ENCODE data around the gene IFIH1.

IFIH1 gene

GRCh38 chr2:162258169-162258568 is 60.3 kb downstream of the IFIH1 start:
- Histone ChIP-seq H3K27ac (ENCODE audit: low read length) (no peak overlapping the region), H3K9me3 (ENCODE audit: control insufficient read depth, insufficient read depth, low read length) (no peaks in the 10 kb centered on the region), H3K4me1 (ENCODE audit: control insufficient read depth, insufficient read depth, low read length) (no peaks in the 10 kb centered on the region), H3K4me3 (ENCODE audit: low read length) (no peak overlapping the region), H3K36me3 (ENCODE audit: control insufficient read depth, insufficient read depth, low read length) (no peaks in the 10 kb centered on the region), H3K27me3 (ENCODE audit: control insufficient read depth, insufficient read depth, low read length) (no peaks in the 10 kb centered on the region)
- DNase-seq (ENCODE audit: low read depth, low spot score): no peak
- no CpG with 5 or more reads among the region's 4 CpGs for WGBS (ENCODE audit: insufficient coverage, insufficient read length)

- H3K27me3 ChIP-seq (ENCODE audit: control insufficient read depth, insufficient read depth, low read length): no peaks in the 10 kb centered on the region
- H3K4me3 ChIP-seq (ENCODE audit: low read length): no peak overlapping the region
- H3K4me1 ChIP-seq (ENCODE audit: control insufficient read depth, insufficient read depth, low read length): no peaks in the 10 kb centered on the region
- H3K36me3 ChIP-seq (ENCODE audit: control insufficient read depth, insufficient read depth, low read length): no peaks in the 10 kb centered on the region
- no peaks in the 10 kb centered on the region for H3K9me3 ChIP-seq (ENCODE audit: control insufficient read depth, insufficient read depth, low read length)
- H3K27ac ChIP-seq (ENCODE audit: low read length): no peak overlapping the region
- WGBS (ENCODE audit: insufficient coverage, insufficient read length): no CpG with 5 or more reads among the region's 1 CpG
- no peak for DNase-seq (ENCODE audit: low read depth, low spot score)
These were observed 61.1 kb downstream of the IFIH1 start for GRCh38 chr2:162257425-162257824.

GRCh38 chr2:162256591-162256991 is 61.9 kb downstream of the IFIH1 start:
- no peak for DNase-seq (ENCODE audit: low read depth, low spot score)
- WGBS (ENCODE audit: insufficient coverage, insufficient read length): no CpG with 5 or more reads among the region's 2 CpGs
- H3K27ac ChIP-seq (ENCODE audit: low read length): no peak overlapping the region
- no peaks in the 10 kb centered on the region for H3K9me3 ChIP-seq (ENCODE audit: control insufficient read depth, insufficient read depth, low read length)
- no peaks in the 10 kb centered on the region for H3K27me3 ChIP-seq (ENCODE audit: control insufficient read depth, insufficient read depth, low read length)
- no peaks in the 10 kb centered on the region for H3K36me3 ChIP-seq (ENCODE audit: control insufficient read depth, insufficient read depth, low read length)
- H3K4me1 ChIP-seq (ENCODE audit: control insufficient read depth, insufficient read depth, low read length): no peaks in the 10 kb centered on the region
- no peak overlapping the region for H3K4me3 ChIP-seq (ENCODE audit: low read length)

GRCh38 chr2:162254236-162254871 is 64.1 kb downstream of the IFIH1 start:
- H3K27me3 ChIP-seq (ENCODE audit: control insufficient read depth, insufficient read depth, low read length): no peaks in the 10 kb centered on the region
- no peaks in the 10 kb centered on the region for H3K36me3 ChIP-seq (ENCODE audit: control insufficient read depth, insufficient read depth, low read length)
- no peaks in the 10 kb centered on the region for H3K9me3 ChIP-seq (ENCODE audit: control insufficient read depth, insufficient read depth, low read length)
- no CpG with 5 or more reads among the region's 2 CpGs for WGBS (ENCODE audit: insufficient coverage, insufficient read length)
- no peaks in the 10 kb centered on the region for H3K4me1 ChIP-seq (ENCODE audit: control insufficient read depth, insufficient read depth, low read length)
- no peak overlapping the region for H3K4me3 ChIP-seq (ENCODE audit: low read length)
- no peak for DNase-seq (ENCODE audit: low read depth, low spot score)
- no peak overlapping the region for H3K27ac ChIP-seq (ENCODE audit: low read length)

GRCh38 chr2:162253435-162253834 is 65.0 kb downstream of the IFIH1 start:
- no peak overlapping the region for H3K27ac ChIP-seq (ENCODE audit: low read length)
- WGBS (ENCODE audit: insufficient coverage, insufficient read length): no CpG with 5 or more reads among the region's 3 CpGs
- no peaks in the 10 kb centered on the region for H3K36me3 ChIP-seq (ENCODE audit: control insufficient read depth, insufficient read depth, low read length)
- no peaks in the 10 kb centered on the region for H3K27me3 ChIP-seq (ENCODE audit: control insufficient read depth, insufficient read depth, low read length)
- H3K9me3 ChIP-seq (ENCODE audit: control insufficient read depth, insufficient read depth, low read length): no peaks in the 10 kb centered on the region
- DNase-seq (ENCODE audit: low read depth, low spot score): no peak
- H3K4me3 ChIP-seq (ENCODE audit: low read length): no peak overlapping the region
- no peaks in the 10 kb centered on the region for H3K4me1 ChIP-seq (ENCODE audit: control insufficient read depth, insufficient read depth, low read length)

GRCh38 chr2:162252153-162252552 is 66.3 kb downstream of the IFIH1 start:
- DNase-seq (ENCODE audit: low read depth, low spot score): no peak
- WGBS (ENCODE audit: insufficient coverage, insufficient read length): no CpG with 5 or more reads among the region's 2 CpGs
- Histone ChIP-seq H3K9me3 (ENCODE audit: control insufficient read depth, insufficient read depth, low read length) (no peaks in the 10 kb centered on the region), H3K4me1 (ENCODE audit: control insufficient read depth, insufficient read depth, low read length) (no peaks in the 10 kb centered on the region), H3K27ac (ENCODE audit: low read length) (no peak overlapping the region), H3K27me3 (ENCODE audit: control insufficient read depth, insufficient read depth, low read length) (no peaks in the 10 kb centered on the region), H3K36me3 (ENCODE audit: control insufficient read depth, insufficient read depth, low read length) (no peaks in the 10 kb centered on the region), H3K4me3 (ENCODE audit: low read length) (no peak overlapping the region)

GRCh38 chr2:162245781-162246180 is 72.7 kb downstream of the IFIH1 start:
- H3K27ac ChIP-seq (ENCODE audit: low read length): no peak overlapping the region
- no peaks in the 10 kb centered on the region for H3K36me3 ChIP-seq (ENCODE audit: control insufficient read depth, insufficient read depth, low read length)
- H3K9me3 ChIP-seq (ENCODE audit: control insufficient read depth, insufficient read depth, low read length): no peaks in the 10 kb centered on the region
- H3K27me3 ChIP-seq (ENCODE audit: control insufficient read depth, insufficient read depth, low read length): no peaks in the 10 kb centered on the region
- no peak overlapping the region for H3K4me3 ChIP-seq (ENCODE audit: low read length)
- DNase-seq (ENCODE audit: low read depth, low spot score): no peak
- H3K4me1 ChIP-seq (ENCODE audit: control insufficient read depth, insufficient read depth, low read length): no peaks in the 10 kb centered on the region

GRCh38 chr2:162245061-162245460 is 73.4 kb downstream of the IFIH1 start:
- no CpG with 5 or more reads among the region's 1 CpG for WGBS (ENCODE audit: insufficient coverage, insufficient read length)
- DNase-seq (ENCODE audit: low read depth, low spot score): no peak
- Histone ChIP-seq H3K9me3 (ENCODE audit: control insufficient read depth, insufficient read depth, low read length) (no peaks in the 10 kb centered on the region), H3K27me3 (ENCODE audit: control insufficient read depth, insufficient read depth, low read length) (no peaks in the 10 kb centered on the region), H3K4me3 (ENCODE audit: low read length) (no peak overlapping the region), H3K4me1 (ENCODE audit: control insufficient read depth, insufficient read depth, low read length) (no peaks in the 10 kb centered on the region), H3K27ac (ENCODE audit: low read length) (no peak overlapping the region), H3K36me3 (ENCODE audit: control insufficient read depth, insufficient read depth, low read length) (no peaks in the 10 kb centered on the region)

- Histone ChIP-seq H3K27me3 (ENCODE audit: control insufficient read depth, insufficient read depth, low read length) (no peaks in the 10 kb centered on the region), H3K27ac (ENCODE audit: low read length) (no peak overlapping the region), H3K36me3 (ENCODE audit: control insufficient read depth, insufficient read depth, low read length) (no peaks in the 10 kb centered on the region), H3K9me3 (ENCODE audit: control insufficient read depth, insufficient read depth, low read length) (no peaks in the 10 kb centered on the region), H3K4me1 (ENCODE audit: control insufficient read depth, insufficient read depth, low read length) (no peaks in the 10 kb centered on the region), H3K4me3 (ENCODE audit: low read length) (no peak overlapping the region)
- no CpG with 5 or more reads among the region's 2 CpGs for WGBS (ENCODE audit: insufficient coverage, insufficient read length)
- DNase-seq (ENCODE audit: low read depth, low spot score): no peak
These were observed 73.9 kb downstream of the IFIH1 start for GRCh38 chr2:162244541-162245031.

GRCh38 chr2:162243715-162244114 is 74.8 kb downstream of the IFIH1 start:
- Histone ChIP-seq H3K4me1 (ENCODE audit: control insufficient read depth, insufficient read depth, low read length) (no peaks in the 10 kb centered on the region), H3K4me3 (ENCODE audit: low read length) (no peak overlapping the region), H3K36me3 (ENCODE audit: control insufficient read depth, insufficient read depth, low read length) (no peaks in the 10 kb centered on the region), H3K27ac (ENCODE audit: low read length) (no peak overlapping the region), H3K9me3 (ENCODE audit: control insufficient read depth, insufficient read depth, low read length) (no peaks in the 10 kb centered on the region), H3K27me3 (ENCODE audit: control insufficient read depth, insufficient read depth, low read length) (no peaks in the 10 kb centered on the region)
- no CpG with 5 or more reads among the region's 1 CpG for WGBS (ENCODE audit: insufficient coverage, insufficient read length)
- no peak for DNase-seq (ENCODE audit: low read depth, low spot score)

- WGBS (ENCODE audit: insufficient coverage, insufficient read length): no CpG with 5 or more reads among the region's 6 CpGs
- Histone ChIP-seq H3K9me3 (ENCODE audit: control insufficient read depth, insufficient read depth, low read length) (no peaks in the 10 kb centered on the region), H3K27me3 (ENCODE audit: control insufficient read depth, insufficient read depth, low read length) (no peaks in the 10 kb centered on the region), H3K36me3 (ENCODE audit: control insufficient read depth, insufficient read depth, low read length) (no peaks in the 10 kb centered on the region), H3K4me1 (ENCODE audit: control insufficient read depth, insufficient read depth, low read length) (no peaks in the 10 kb centered on the region), H3K4me3 (ENCODE audit: low read length) (no peak within 1 kb of the TSS), H3K27ac (ENCODE audit: low read length) (no peak within 1 kb of the TSS)
- DNase-seq (ENCODE audit: low read depth, low spot score): no peak
These were observed 75.2 kb downstream of the IFIH1 start, which contains the start of gene FAP for GRCh38 chr2:162243294-162243693. Gene FAP (minus strand): TSS chr2:162243445. CDS start chr2:162243327, 118 bp downstream.

All from iPS DF 6.9 (cell line).